BLaER1 treated with 17β-estradiol and CSF1 and Interleukin-3, amounts not matched to agents 10 nM and 100 nM (cell line): ENCODE results near the gene KCTD6.

ENCODE experiments used
- H3K27ac ChIP-seq, 11 experiments: shearing (Covaris generic); formaldehyde crosslinking; 2 replicates each; pipeline ENCODE4 v1.8.1; 2022
- H3K27me3 ChIP-seq, 11 experiments: shearing (Covaris generic); formaldehyde crosslinking; 2 replicates each; pipeline ENCODE4 v1.8.1; 2022
- H3K36me3 ChIP-seq, 11 experiments: shearing (Covaris generic); formaldehyde crosslinking; 2 replicates each; pipeline ENCODE4 v1.8.1; 2022
- H3K4me1 ChIP-seq, 10 experiments: shearing (Covaris generic); formaldehyde crosslinking; 2 replicates each; pipeline ENCODE4 v1.8.1; 2022
- H3K4me2 ChIP-seq, 11 experiments: shearing (Covaris generic); formaldehyde crosslinking; 2 replicates each; pipeline ENCODE4 v1.8.1; 2022
- H3K4me3 ChIP-seq, 10 experiments: shearing (Covaris generic); formaldehyde crosslinking; 2 replicates each; pipeline ENCODE4 v1.8.1; 2022
- H3K9ac ChIP-seq, 11 experiments: shearing (Covaris generic); formaldehyde crosslinking; 2 replicates each; pipeline ENCODE4 v1.8.1; 2022
- H3K9me3 ChIP-seq, 11 experiments: shearing (Covaris generic); formaldehyde crosslinking; replicated peaks in 1 of 11; 2 replicates each; pipeline ENCODE4 v1.8.1; 2022
- H4K20me1 ChIP-seq, 11 experiments: shearing (Covaris generic); formaldehyde crosslinking; 2 replicates each; pipeline ENCODE4 v1.8.1; 2022
- Cebpa-rat ChIP-seq, 11 experiments: shearing (Covaris generic); IDR thresholded peaks; 2 replicates each; pipeline ENCODE4 v1.8.1; 2022

KCTD6 gene

GRCh38 chr3:58482917-58483636, 8.8 kb upstream of the KCTD6 start:
- peak overlapping the region in 3 of 11 experiments; percentile 37 to 73 (median 71); a peak in 6 of 22 replicates for H3K27ac ChIP-seq

GRCh38 chr3:58484045-58484721, 7.7 kb upstream of the KCTD6 start:
- Histone ChIP-seq H3K27ac (peak overlapping the region in 7 of 11 experiments; percentile 7 to 80 (median 73); a peak in 13 of 22 replicates), H4K20me1 (no peaks in the 10 kb centered on the region), H3K4me1 (peaks cover 0 to 78% (median 29%) of the 10 kb centered on the region in 10 experiments; a peak in 16 of 20 replicates), H3K4me2 (peak overlapping the region in 8 of 11 experiments; percentile 7 to 85 (median 66); a peak in 13 of 22 replicates), H3K27me3 (no peaks in the 10 kb centered on the region), H3K9ac (peak overlapping the region in 6 of 11 experiments; percentile 6 to 59 (median 38); a peak in 9 of 22 replicates), H3K36me3 (no peaks in the 10 kb centered on the region), H3K4me3 (no peak overlapping the region), H3K9me3 (peaks cover 0 to 19% (median 16%) of the 10 kb centered on the region in 11 experiments; a peak in 17 of 22 replicates)
- no peak; a peak in 1 of 22 replicates for TF ChIP-seq Cebpa-rat (IDR thresholded peaks at IDR 0.05)

More at GRCh38 chr3:58482917-58483636, 8.8 kb upstream of the KCTD6 start:
- TF ChIP-seq Cebpa-rat (IDR thresholded peaks at IDR 0.05), result no peak
- Histone ChIP-seq H3K4me3 (no peak overlapping the region), H3K4me1 (peaks cover 0 to 87% (median 34%) of the 10 kb centered on the region in 10 experiments; a peak in 16 of 20 replicates), H3K4me2 (peak overlapping the region in 7 of 11 experiments; percentile 5 to 85 (median 64); a peak in 10 of 22 replicates), H3K27me3 (no peaks in the 10 kb centered on the region), H3K36me3 (no peaks in the 10 kb centered on the region), H3K9ac (no peak overlapping the region), H4K20me1 (no peaks in the 10 kb centered on the region), H3K9me3 (peaks cover 0 to 22% (median 18%) of the 10 kb centered on the region in 11 experiments; a peak in 17 of 22 replicates)

- peak overlapping the region in 5 of 11 experiments; percentile 6 to 59 (median 44); a peak in 6 of 22 replicates for H3K9ac ChIP-seq
- TF ChIP-seq Cebpa-rat (IDR thresholded peaks at IDR 0.05), result no peak
- H3K36me3 ChIP-seq, result no peaks in the 10 kb centered on the region
- H3K4me2 ChIP-seq, result peak overlapping the region in 7 of 11 experiments; percentile 9 to 85 (median 68); a peak in 13 of 22 replicates
- no peaks in the 10 kb centered on the region for H3K27me3 ChIP-seq
- H3K27ac ChIP-seq, result peak overlapping the region in 6 of 11 experiments; percentile 57 to 80 (median 74); a peak in 12 of 22 replicates
- no peaks in the 10 kb centered on the region for H4K20me1 ChIP-seq
- peaks cover 0 to 14% (median 11%) of the 10 kb centered on the region in 11 experiments; a peak in 16 of 22 replicates for H3K9me3 ChIP-seq
- H3K4me1 ChIP-seq, result peaks cover 0 to 73% (median 28%) of the 10 kb centered on the region in 10 experiments; a peak in 16 of 20 replicates
- H3K4me3 ChIP-seq, result no peak overlapping the region
These were observed 7.2 kb upstream of the KCTD6 start for GRCh38 chr3:58484722-58485069.

GRCh38 chr3:58485801-58486435, 6.0 kb upstream of the KCTD6 start:
- peak overlapping the region in 4 of 11 experiments; percentile 55 to 85 (median 72); a peak in 8 of 22 replicates for H3K4me2 ChIP-seq
- no peaks in the 10 kb centered on the region for H3K27me3 ChIP-seq
- no peaks in the 10 kb centered on the region for H4K20me1 ChIP-seq
- peak overlapping the region in 2 of 11 experiments; percentile 9 to 17; a peak in 1 of 22 replicates for H3K27ac ChIP-seq
- H3K4me1 ChIP-seq, result peaks cover 0 to 78% (median 30%) of the 10 kb centered on the region in 10 experiments; a peak in 18 of 20 replicates
- H3K9me3 ChIP-seq, result peaks cover 0 to 2% (median 0%) of the 10 kb centered on the region in 11 experiments; a peak in 2 of 22 replicates
- TF ChIP-seq Cebpa-rat (IDR thresholded peaks at IDR 0.05), result no peak
- no peaks in the 10 kb centered on the region for H3K36me3 ChIP-seq
- 0 out of 22 replicates have a peak overlapping the region, but pooled peaks of 1 of the 11 experiments have one; percentile 7 for H3K9ac ChIP-seq
- H3K4me3 ChIP-seq, result no peak overlapping the region

GRCh38 chr3:58487140-58487886, 4.6 kb upstream of the KCTD6 start:
- H3K4me2 ChIP-seq, result peak overlapping the region in 5 of 11 experiments; percentile 15 to 85 (median 72); a peak in 10 of 22 replicates
- TF ChIP-seq Cebpa-rat (IDR thresholded peaks at IDR 0.05), result no peak
- H3K4me3 ChIP-seq, result no peak overlapping the region
- peaks cover 0 to 2% (median 0%) of the 10 kb centered on the region in 11 experiments; a peak in 2 of 22 replicates for H4K20me1 ChIP-seq
- H3K36me3 ChIP-seq, result no peaks in the 10 kb centered on the region
- H3K9me3 ChIP-seq, result no peaks in the 10 kb centered on the region
- H3K4me1 ChIP-seq, result peaks cover 5 to 80% (median 36%) of the 10 kb centered on the region in 10 experiments
- H3K27me3 ChIP-seq, result no peaks in the 10 kb centered on the region
- H3K9ac ChIP-seq, result no peak overlapping the region
- H3K27ac ChIP-seq, result peak overlapping the region in 3 of 11 experiments; percentile 6 to 49 (median 28); a peak in 3 of 22 replicates

DNA sequence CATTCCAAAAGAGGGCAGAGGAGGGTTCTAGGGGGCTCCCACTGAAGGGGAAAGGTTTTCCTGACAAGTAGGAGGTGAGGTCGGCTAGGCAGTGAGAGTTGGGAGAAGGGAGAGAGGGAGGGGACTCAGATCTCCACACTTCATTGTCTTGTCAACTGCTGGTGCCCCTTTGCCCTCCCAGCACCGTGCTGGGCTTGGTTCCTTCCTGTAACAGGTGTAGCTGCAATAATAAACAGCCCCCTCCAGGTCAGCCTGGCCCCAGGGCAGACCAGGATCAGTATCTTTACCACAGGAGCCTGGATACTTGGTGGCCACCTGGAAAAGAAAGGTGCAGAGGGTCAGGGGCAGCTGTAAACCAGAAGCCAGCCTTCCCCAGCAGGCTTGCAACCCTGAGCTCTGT, 2.9 kb upstream of the KCTD6 start:
- Histone ChIP-seq H4K20me1 (peaks cover 10 to 19% (median 13%) of the 10 kb centered on the region in 11 experiments; a peak in 13 of 22 replicates), H3K27me3 (no peaks in the 10 kb centered on the region), H3K9me3 (no peaks in the 10 kb centered on the region), H3K9ac (no peak overlapping the region), H3K4me3 (no peak overlapping the region), H3K36me3 (no peaks in the 10 kb centered on the region), H3K4me2 (no peak overlapping the region), H3K27ac (no peak overlapping the region), H3K4me1 (peaks cover 19 to 75% (median 39%) of the 10 kb centered on the region in 10 experiments)
- no peak for TF ChIP-seq Cebpa-rat (IDR thresholded peaks at IDR 0.05)

DNA sequence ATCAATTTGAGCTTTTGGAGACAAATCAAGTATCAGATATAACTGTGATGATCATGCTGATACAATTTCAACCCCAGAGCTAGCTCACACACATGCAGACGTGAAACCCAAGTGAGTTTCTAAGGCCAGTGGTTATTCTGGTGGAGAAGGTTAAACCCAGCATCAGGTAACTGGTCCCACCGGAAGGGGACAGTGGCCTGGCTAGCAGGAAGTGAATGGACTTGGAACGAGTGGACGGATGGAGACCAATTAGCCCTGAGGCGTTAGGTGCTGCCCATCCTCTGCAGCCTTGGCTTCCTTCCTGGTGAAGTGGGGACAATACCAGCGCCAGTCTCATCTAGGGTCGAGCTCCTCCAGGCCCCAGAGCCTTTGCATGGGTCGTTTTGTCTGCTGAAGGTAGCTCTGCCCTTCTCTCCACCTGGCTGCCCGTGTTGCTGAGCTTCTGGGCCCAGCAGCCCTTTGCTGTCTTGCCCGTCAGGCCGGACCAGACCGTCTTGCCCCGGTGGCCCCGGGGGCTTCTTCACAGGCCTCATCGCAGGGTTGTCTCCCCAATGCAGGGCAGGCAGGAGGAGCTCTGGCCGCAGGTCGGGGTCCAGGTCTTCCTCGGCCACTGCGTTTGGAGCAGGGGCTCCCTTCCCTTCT, 915 bp upstream of the KCTD6 start:
- no peak for TF ChIP-seq Cebpa-rat (IDR thresholded peaks at IDR 0.05)
- peak overlapping the region; percentile 49 to 98 (median 71) for H3K4me2 ChIP-seq
- H3K4me3 ChIP-seq, result peak overlapping the region; percentile 50 to 98 (median 92); a peak in 18 of 20 replicates
- H3K27ac ChIP-seq, result peak overlapping the region; percentile 29 to 84 (median 60); a peak in 19 of 22 replicates
- peaks cover 25 to 70% (median 38%) of the 10 kb centered on the region in 10 experiments for H3K4me1 ChIP-seq
- peak overlapping the region; percentile 34 to 93 (median 67); a peak in 20 of 22 replicates for H3K9ac ChIP-seq
- no peaks in the 10 kb centered on the region for H3K36me3 ChIP-seq
- H4K20me1 ChIP-seq, result peaks cover 13 to 37% (median 33%) of the 10 kb centered on the region in 11 experiments; a peak in 16 of 22 replicates
- no peaks in the 10 kb centered on the region for H3K9me3 ChIP-seq
- no peaks in the 10 kb centered on the region for H3K27me3 ChIP-seq
